HG02885 (cell line): Measurements from ENCODE around the gene PIM1.

Experiments used
- ATAC-seq: cut with Tn5 transposase; IDR thresholded peaks from one replicate; pipeline ENCODE4 v1.9.1; 2021; ENCODE audit warnings: mild to moderate bottlenecking; ENCODE audit not compliant: unreplicated experiment, poor library complexity

PIM1 gene

DNA sequence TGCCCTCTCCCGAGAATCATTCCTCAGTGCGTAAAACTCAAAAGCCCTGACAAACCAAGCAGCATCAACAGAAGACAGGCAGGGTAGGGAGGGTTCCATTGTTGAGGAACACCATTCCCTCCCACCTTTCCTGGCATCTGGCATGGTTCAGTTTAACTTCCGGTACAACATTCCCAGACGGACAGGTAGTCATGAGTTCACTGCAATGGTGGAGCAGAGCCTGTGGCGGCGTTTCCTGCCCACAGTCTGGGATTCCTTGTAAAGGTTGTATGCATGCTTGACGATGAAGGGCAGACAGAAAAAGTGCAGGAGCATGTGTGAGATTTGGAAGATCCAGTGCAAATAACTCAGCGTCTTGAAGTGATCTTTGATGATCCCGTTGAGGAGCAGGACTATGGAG lies 42.3 kb downstream of the PIM1 start:
- ATAC-seq = no peak

GRCh38 chr6:37218061-37218460 lies 48.1 kb downstream of the PIM1 start:
- ATAC-seq = no peak

- ATAC-seq = no peak
Measured at GRCh38 chr6:37218511-37218910, 48.6 kb downstream of the PIM1 start.

DNA sequence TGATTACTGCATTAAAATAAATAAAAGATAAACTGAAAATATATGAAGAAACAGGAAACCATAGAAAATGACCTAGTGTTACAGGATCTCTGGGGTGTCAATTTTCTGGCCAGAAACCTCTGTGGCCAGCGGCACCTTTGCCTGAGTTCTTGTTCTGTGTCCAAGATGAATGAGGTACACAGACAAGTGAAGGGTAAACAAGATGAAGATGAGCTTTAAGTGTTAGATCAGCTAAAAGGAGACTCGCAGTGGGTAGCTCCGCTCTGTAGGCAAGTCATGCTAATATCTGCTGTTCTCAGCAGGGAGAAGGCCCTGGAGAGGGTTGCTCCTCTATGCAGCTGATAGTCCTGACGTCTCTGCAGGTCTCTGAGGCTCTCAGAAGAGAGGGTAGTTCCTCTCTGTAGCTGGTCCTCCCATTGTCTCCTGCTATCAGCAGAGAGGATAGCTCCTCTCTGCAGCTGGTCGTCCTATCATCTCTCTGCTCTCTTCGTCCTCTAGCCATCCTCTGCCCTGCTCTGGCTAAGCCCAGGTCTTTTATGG lies 51.7 kb downstream of the PIM1 start:
- ATAC-seq = no peak

GRCh38 chr6:37222125-37222967 lies 52.4 kb downstream of the PIM1 start:
- ATAC-seq = peak; percentile 94

DNA sequence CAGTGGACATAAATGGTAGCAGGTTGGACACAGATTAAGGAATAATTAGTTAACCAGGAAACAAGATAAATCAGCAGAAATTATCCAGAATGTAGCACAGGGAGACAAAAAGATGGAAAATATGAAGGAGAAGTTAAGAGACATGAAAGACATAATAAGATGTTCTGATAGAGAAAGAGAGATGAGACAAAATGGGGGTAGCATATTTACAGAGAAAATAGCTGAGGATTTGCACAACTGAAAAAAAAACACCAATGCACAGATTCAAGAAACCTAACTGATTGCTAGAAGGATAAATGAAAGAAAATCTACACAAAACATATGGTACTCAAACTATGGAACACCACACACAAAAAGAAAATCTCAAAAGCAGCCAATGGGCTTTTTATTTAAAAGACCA lies 53.0 kb downstream of the PIM1 start:
- no peak for ATAC-seq
